H4 (cell line): ENCODE results near the gene HOXB6. TPM values are rescaled to one million over a fixed set of nuclear protein-coding genes. Genes with fewer than 3 reads are reported as not detected.

ENCODE experiments used
- DNase-seq: peaks from one replicate; pipeline ENCODE4 v3.0.0-alpha.2; 2015; ENCODE audit warnings: low spot score
- total RNA-seq: library from RNA; depleted of rRNA; stranded (reverse); fragments of >200 nt; shearing (Covaris generic); gene quantifications from 2 replicates; pipeline ENCODE4 v1.2.3, GENCODE V29; 2014

HOXB6 gene
- total RNA-seq, 1 experiment from 2014 or later = 1.4 TPM

DNA sequence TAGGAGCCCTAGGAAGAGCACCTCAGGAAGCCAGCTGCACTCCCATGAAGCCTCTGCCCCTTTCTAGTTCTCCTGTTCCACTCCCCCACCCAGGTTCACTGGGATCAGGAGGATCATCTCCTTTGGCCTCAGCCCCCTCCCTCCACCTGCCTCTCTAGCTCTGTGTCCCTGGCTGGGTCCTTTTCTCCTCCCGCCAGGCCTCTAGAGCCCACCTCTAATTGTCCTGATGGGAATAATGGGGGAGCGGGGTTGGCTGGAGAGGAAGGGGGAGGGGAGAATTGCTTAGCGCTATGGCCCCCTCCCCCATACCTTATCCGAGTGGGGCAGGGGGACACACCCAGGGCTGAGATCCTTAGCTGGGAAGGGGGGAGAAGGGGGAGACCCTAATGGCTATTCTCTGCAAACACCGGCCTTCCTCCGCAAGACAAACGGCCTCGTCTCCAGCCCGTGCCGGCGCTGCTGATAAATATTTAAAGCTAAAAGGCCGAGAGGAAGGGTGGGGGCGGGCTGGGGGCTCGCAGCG is 5.0 kb upstream of the HOXB6 start:
- no peak for DNase-seq

DNA sequence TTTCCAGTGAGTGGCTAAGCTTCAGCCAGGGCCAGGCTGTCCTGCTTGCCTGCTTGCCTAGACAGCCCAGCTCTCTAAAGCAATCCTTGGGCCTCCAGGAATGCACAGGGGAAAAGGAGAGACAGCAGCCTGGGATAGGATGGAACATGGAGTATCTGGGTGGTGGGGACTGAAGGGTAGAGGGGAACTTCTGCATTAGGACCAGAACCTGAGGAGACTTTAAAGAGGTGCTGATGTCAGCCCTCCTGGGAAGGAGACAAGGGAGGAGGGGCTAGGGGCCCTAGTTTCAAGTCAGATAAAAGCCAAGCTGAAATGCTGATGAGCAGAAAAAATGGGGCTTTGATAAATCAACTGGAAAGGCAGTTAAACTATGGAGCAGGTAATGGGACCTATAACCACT is 4.2 kb upstream of the HOXB6 start:
- DNase-seq = no peak

DNA sequence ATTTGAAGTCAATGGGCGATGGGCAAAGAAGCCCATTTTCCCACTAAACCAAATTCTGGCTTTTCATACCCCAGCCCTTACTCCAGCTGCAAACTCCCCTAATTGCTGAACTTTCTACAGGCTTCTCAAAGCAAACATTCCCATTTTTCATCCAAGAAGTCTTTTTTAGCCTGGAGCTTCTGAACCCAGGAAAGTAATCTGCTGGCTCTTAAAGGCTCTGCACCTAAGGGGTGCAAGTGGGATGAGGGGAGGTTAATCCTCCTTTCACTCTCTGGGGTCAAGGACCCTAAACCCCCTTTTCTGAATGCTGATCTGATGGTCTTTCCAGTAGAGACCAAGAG is 3.7 kb upstream of the HOXB6 start:
- DNase-seq = no peak

DNA sequence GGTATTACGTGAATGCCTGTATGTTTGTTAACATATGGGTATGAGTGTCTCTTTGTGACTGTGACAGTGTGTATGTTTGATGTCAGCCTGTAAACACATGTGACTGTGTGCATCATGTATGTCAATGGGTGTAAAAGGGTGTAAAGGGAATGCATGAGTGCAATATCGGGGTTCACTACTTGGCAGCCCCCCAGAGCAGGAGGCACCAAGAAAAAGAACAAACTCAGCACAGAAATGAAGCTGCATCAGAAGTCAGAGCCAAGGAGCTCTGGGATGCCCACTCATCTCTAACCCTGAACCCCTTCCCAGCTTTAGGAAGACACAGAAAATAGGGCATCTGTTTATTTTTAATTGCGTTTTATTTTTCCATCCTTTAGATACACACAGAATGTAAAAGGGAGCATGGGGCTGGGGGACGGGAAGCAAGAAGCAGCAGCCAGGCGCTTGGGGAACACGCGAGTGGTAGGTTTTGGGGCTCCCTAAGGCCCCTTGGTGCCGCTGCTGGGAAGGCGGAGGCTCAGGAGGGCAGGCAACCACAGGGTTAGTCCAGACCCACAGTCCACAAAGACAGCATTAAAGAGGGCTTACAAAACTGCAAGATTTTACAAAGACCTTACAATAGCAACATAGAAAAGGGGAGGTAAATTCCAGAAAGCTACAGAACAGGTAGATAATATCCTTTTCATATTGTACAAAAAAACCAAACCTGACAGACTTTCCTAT is 2.3 kb upstream of the HOXB6 start:
- no peak for DNase-seq

DNA sequence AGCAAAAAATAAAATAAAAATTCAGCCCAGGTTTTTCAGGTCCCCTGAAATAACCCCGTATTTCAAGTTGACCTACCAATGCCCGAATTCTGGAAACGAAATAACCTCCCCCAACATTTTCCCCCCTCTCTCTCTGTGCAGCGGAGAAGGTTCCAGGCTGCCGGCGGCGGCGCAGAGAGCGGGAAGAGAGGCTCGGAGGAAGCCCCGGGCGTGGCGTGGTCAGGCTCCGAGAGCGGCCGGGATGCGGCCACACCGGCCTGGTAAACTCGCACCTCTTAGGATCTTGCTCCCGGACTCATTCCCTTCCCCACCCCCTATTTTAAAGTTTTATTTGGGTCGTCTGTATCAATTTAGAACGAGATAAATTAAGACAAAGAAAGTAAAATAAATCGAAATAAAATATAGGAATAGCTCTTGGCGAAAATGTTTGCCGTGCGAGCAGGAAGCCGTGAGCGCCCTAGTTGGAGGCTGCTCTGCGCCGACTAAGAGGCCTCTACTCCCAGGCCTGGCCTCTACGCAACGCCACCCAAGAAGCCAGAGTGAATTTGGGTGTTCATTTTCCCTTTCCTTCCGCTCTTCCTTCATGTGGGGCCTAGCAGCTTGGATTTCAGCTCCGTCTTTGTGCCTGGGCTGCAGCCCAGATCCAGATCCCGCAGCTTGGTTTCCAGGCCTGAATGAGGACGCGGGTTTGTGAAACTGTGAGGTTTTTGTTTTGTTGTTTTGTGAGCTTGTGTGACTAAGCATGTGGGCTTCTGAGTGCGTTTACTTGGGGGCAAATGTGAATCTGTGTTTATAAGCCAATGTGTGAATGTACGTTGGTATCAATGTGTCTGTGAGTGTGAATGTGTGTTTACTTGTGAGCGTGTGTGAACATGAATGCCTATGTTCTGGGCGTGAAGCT is 1.5 kb upstream of the HOXB6 start:
- no peak for DNase-seq

DNA sequence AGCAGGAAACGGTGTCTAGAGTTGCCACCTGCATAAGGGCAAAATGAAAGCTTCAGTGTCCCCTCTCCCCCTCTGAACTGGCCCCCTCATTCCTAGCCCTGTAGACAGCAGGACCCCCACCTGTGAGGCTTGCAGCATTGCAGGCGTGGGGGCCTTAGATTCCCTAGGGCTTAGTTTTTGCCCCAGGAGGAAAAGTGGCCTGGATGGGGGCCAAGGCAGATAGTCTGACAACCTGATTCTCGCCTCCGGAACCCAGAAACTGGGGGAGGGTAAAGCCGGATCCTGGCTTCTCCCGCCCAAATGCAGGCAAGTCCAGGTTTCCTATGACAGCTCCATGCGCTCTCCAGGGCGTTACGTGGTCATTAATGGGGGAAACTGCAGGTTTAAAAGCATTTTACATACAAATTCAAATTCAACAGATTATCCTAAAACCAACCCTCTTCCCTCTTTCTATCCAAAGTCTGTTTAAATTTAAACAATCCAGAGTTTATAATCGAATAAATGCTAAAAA is 678 bp upstream of the HOXB6 start:
- no peak for DNase-seq

DNA sequence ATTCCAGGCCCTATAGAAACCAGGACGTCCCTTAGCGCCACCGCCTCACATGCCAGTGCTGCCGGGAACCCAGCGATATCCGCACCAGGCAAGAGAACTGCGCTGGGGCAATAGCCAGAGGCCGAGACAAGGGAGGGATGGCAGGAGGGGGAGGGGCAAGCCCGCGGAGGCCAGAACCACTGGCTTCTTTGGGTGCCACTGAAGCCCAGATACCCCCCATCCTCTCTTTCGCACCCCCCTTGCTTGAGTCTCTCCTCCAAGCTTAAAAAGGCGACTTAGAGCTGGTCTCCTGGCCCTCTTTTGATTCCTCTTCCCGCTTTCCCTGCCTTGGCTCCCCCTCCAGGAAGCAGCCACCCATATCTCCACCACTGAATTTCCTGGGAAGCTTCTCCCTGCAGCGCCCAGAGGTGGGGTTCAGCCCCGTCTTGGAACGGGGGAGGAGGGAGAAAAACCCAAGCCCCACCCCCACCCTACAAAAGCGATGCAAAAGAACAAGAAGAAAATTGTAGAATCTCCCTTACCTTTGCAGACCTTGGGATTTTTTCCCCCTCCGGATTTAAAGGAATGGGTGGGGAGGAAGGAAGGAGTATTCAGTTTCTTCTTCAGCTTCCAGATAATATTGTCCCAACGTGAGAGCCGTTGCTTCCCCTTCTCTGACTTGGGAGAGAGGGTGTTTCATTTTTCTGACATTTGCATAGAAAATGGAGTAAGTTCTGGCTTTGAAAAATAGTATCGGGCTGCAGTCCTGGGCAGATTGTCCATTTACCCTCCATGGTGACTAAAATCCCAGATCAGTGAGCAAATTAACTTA is 622 bp downstream of the HOXB6 start:
- DNase-seq = peak; percentile 82

DNA sequence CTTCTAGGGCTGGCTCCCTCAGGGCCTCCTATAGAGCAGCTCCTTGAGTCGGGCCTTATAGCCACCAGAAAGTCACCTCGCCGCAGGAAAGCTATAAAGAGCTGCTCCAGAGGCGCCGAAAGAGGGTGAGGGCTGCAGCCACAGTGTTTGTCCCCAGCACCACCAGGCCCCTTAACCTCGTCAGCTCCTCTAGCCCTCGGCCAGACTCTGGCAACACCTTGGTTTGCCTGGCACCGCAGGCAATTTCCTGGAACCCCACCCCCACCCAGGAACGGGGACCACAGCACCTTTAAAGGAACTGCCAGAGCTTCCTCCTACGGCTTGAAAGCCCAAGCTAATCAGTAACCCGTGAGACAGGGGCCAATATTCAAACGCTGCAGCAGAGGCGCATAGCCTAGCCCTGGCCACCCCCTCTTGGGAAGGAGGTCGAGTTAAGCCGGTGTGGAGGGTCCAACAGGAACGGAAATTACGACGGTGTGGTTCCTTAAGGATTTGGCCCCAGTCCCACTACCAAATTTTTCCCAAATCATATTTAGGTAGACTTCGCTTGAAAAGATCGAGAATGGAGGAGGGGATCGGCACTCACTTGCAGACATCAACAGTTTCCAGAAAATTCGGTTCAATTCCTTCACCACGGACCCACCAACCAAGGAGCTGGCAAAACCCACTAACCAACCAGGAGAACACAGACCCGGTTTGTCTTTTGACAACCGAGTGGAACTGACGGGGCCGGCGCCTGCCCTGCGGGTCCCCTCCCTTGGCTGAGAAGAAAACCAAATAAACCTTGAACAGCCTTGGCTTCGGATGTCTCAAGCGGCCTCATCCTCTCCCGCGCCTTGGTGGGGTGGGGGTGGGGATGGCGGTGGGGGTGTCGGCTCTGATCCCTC is 3.0 kb downstream of the HOXB6 start:
- DNase-seq = no peak

DNA sequence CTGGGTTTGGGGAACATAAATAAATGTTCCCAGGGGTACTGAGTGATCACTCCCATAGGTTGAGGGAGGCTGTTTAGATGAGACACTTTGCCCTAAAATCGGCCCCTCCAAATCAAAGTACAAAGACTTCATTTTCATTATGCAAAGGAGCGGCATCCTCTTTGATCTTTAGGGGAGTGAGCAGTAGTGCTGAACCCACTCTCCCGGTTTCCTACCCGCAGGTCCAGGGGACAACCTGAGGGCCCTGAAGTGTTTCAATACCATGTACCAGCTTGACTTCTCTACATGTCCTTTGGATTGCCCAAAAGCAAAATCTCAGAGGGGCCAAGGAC is 3.6 kb downstream of the HOXB6 start:
- no peak for DNase-seq

DNA sequence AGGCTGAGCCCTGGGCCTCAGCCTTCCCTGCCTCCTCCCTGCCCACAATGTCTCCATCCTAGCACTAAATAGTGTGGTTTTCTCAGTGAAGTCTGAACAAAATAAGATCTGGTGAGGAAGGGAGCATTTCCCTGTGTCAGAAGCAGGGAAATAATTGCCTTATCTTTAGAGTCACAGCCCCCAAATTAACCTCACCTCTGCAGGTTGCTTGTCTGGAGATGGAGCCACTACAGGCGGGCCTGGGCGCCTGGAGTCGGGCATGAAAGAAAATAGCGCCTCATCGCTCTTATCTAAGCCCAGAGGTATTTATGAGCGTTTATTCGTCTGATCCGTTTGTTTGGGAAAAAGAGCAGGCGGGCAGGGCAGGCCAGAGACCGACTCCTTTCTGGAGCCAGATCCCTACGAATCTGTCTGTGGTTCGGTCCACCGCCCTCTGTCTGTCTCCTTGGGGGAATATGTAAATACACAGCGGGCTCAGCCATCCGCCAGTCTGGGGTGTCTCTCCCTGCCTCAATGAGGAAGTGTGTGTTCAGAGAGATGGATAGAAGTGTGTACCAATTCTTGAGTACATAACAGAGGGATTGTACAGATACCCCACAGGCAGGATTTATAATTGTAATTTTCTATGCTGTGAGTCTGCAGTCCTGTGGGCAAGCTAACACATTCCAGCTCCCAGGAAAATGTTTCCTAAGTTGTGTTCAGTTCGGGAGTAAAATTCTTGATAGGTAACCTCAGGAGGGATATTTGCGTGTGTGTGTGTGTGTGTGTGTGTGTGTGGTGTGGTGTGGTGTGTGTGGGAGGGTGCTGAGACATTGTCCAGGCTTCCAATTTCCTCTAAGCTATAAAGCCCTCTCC is 4.3 kb downstream of the HOXB6 start:
- DNase-seq = peak; percentile 34

DNA sequence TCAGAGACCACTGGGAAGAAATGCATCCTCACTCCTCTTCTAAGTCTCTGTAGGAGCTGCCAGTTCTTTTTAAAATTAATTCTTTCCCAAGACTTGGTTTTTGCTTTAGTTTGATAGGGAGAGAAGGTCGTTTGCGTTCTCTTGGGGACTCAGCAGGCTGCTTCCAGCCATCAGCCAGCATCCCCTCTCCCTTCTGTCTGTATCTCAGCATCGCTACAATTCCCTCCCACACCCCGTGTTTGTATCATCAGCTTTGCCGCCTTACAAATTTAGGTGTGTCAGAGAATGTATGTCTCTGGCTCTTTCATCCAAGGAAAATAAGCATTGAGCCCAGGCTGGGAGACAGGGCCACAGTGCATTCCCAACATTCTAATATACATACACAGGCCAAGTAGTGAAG is 5.4 kb downstream of the HOXB6 start:
- no peak for DNase-seq

DNA sequence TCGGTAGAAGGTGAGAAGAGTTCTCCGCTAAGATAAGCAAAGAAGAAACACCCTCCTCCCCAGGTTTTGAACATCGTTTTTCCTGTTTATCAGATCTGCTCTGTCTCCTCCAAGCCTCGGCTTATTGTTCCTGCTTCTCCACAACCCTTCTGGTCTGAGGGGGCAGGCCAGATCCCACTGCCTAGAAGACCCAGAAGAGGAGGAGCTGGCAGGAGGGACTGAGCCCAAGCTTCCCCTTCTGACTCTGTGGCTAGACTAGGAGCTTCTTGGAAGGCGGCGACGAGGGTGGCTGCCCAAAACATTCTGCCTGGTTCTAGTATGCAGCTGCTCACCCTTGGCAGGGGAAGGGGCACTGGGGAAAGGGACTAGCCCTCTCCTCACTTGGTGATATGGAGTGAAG is 6.0 kb downstream of the HOXB6 start:
- DNase-seq = no peak

DNA sequence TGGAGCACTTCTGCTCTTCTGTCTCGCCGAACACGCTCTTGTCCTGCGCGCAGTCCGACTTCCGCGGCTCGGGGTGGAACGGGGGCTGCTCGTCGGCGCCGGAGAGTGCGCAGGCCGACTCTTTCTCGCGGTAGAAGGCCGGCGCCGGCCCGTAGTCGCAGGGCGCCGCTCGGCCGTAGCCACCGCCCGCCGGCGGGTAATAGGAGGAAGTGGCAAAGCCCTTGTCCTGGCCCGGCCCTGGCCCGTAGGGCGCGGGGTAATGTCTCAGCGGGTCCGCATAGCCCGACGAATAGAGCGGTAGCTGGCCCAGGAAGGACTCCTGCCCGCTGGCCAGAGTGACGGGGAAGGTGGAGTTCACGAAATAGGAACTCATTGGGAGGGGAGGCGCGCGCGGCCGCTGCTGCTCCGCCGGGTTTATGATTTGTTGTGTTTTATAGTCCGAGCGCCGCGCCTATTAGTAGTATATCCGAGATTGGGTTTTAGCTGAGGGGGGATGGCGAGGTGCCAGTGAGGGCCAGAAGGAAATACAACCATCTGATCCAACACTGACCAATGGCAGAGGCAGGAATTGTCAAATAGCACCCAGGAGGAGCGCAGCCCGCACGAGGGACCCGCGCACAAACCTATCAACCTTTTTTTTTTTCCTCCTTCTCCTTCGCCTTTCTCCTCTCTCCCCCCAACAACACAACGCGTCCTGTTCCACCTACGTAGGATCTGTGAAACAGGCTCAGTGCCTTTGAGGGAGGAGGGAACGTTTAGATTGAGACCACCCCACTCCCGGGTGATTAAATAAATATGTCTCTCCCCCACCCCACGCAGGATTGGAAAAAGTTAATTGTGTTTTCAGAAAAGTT is 6.8 kb downstream of the HOXB6 start:
- DNase-seq = peak; percentile 34

DNA sequence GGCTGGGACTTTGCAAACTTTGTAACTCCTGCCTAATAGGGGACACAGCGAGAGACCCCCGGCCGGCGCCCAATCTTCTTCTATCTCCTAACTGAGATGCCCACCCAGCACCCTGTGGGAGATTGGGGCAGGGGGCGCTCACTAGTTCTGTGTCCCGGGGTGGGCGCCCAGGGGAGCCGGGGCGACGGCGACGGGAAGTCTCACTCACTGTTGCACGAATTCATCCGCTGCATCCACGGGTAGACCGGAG is 7.3 kb downstream of the HOXB6 start:
- no peak for DNase-seq

DNA sequence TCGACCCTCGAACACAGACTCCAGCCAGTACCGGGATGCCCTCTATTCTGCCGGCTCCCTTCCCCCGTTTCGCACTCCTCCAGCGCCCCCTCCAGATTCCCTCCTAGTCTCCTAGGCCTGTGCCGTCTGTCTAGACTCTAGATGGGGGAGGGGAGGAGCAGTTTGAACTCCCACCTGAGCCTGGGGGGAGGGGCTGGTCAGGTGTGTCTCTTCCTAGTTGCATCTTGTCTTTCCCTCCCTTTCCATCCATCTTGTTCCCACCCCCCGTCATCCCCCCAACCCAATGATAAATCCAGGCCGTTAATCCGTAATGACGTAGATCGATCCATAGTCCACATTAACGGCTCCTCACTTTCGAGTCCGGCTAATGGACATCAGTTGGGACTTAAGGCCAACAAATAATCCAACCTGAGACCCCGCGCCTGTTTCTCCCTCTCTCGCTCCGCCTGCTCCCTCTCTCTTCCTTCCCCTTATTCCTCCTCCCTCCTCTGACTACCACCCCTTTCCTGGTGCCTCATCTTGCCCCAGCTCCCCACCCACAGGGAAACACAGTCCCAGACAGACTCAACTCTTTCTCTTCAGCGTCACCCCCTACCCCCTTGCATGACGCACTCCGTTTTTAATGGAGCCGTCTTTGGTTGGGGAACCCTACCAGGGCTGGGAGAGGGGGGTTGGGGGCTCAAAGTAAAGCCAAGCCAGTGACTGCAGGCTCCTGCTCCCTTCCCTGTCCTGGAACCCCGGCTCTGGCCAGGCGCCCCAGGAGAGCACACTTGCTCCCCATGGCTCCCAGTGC is 7.9 kb downstream of the HOXB6 start:
- no peak for DNase-seq

DNA sequence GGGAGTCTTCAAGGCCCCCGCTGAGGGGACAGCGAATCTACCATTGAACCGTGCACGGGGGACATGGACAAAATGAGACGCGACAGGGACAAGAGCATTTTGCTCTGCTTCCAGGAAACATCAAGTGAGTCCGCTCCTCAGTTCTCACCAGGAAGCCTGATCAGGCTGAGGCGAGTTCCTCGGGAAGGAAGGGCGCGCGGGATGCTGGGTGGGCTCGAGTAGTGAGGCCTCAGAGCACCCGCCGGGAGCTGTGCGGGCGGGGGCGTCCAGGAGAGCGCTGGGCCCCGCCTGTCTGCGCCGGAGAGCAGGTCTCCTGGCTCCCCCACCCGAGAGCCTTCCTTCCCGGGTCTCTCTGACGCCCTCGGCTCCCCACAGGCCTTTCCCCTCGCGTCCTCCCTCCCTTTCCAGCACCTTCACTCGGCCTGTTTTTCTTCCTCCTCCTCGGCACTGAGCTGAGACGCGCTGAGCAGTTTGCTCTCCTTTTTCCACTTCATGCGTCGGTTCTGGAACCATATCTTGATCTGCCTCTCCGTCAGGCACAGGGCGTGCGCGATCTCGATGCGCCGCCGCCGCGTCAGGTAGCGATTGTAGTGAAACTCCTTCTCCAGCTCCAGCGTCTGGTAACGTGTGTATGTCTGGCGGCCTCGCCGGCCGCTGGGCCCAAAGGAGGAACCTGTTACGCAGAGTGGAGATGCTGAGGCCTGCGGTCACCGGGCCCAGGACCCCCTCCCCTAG is 8.6 kb downstream of the HOXB6 start:
- DNase-seq = no peak

DNA sequence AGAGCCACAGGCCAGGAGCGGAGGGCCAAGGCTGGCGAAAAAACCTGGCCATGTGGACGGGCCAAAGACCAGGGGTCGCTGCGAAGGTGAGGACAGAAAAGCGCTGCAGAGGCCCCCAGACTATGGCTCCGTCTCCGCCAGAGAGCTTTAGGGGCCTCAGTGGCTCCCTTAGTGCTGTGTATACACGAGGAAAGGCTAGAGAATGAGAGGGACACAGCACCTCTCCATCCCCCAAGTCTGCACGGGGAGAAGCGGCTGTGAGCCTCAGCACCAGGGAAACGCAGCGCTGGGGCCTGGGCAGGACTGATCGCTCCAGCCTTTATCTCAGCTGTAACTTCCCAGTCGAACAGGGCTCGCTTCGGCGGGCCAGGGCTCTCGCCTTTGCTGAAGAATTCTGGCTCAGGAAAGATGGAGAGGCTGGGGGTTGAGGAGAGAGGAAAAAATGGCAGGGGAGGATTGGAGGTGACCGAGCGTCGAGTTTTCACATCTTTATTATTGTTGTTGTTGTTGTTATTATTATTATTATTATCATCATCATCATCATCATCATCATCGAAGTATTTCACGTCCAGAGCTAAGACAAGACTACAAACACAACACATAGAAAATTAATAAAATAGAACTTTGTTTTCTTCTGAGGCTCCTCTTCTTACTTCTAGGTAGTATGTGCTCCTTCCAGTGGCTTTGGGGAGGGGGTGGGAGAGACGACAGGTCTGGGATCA is 9.3 kb downstream of the HOXB6 start:
- no peak for DNase-seq
